Peyer's patch (tissue), 4 donors: ENCODE results near the gene NOTCH4.

Experiments used
- CTCF ChIP-seq, 6 experiments: fragments of 450-650 bp in 4 of 6; fragments of 200-600 bp in 2 of 6; sonication (generic) in 1 of 6; IDR thresholded peaks; one replicate each; pipeline ENCODE4 v1.5.1; 2017 to 2019; ENCODE audit warnings: antibody characterized with exemption in 6 of 6, mild to moderate bottlenecking in 3 of 6, moderate library complexity in 1 of 6
- POLR2A ChIP-seq, 2 donors: fragments of 450-650 bp; IDR thresholded peaks; one replicate each; pipeline ENCODE4 v1.5.1; 2017; ENCODE audit warnings: antibody characterized with exemption in 2 of 2, mild to moderate bottlenecking in 2 of 2, moderate library complexity in 2 of 2

DNA sequence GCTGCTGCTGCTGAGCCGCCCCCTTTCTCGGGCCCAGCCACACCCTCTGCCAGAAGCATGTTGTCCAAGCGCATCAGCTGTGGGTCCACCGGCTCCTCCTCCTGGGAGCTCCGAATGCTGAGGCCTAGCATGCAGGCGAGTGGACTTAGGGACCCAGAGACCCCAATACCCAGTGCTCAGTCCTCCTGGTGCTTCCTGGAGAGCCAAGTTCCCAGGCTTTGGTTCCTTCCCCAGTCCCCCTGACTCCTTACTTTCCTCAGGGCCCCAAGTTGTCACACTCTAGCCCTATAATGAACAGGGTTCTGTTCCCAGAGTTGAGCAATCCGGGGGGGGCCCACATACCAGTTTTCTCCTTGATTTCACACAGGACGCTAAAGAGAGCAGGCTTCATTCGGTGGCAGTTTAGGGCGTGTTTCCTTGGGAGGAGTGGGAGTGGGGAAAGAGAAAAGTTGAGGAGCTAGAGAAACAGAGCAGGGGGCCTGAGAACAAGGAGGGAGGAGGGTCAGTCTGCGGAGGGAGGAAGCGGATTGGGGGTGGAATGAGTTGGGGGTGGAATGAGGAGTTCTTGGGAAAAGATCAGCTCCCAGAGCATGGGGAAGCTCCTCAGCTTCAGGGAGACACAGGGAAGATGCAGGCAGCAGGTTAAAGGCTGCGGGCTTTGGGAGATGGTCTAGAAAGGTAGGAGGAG, 35.3 kb downstream of the NOTCH4 start:
- TF ChIP-seq CTCF (IDR thresholded peaks at IDR 0.05) = no peak
- no peak for TF ChIP-seq POLR2A (IDR thresholded peaks at IDR 0.05)
